HepG2 (cell line): Measurements from ENCODE around the gene ARHGAP26. TPM values are rescaled to one million over a fixed set of nuclear protein-coding genes. Genes with fewer than 3 reads are reported as not detected.

Experiments used
- BCL6 ChIP-seq: IDR thresholded peaks from 2 replicates; pipeline ENCODE4 v1.6.1; 2016; ENCODE audit warnings: missing genetic modification reagents, missing compliant biosample characterization
- KDM5A ChIP-seq: fragments of 200-600 bp; sonication (generic); IDR thresholded peaks from 2 replicates; pipeline ENCODE4 v1.7.0; 2018; ENCODE audit warnings: antibody characterized with exemption, mild to moderate bottlenecking, low read length, borderline replicate concordance
- MXD4 ChIP-seq: IDR thresholded peaks from 2 replicates; pipeline ENCODE4 v1.6.1; 2016; ENCODE audit warnings: mild to moderate bottlenecking, missing biosample characterization, missing genetic modification reagents
- PPARG ChIP-seq: conservative IDR thresholded peaks from 2 replicates; pipeline ENCODE4 v1.6.1; 2016; ENCODE audit warnings: missing biosample characterization, missing genetic modification reagents
- RBM39 ChIP-seq: fragments of 200-400 bp; formaldehyde crosslinking; IDR thresholded peaks from one replicate; pipeline ENCODE4 v1.6.1; 2018; ENCODE audit warnings: antibody characterized with exemption, mild to moderate bottlenecking, low read depth, low read length; ENCODE audit not compliant: poor library complexity, severe bottlenecking
- SMAD3 ChIP-seq: sonication (generic); formaldehyde crosslinking; IDR thresholded peaks from 2 replicates; pipeline ENCODE4 v1.4.0; 2020; ENCODE audit warnings: missing genetic modification reagents
- SP5 ChIP-seq: IDR thresholded peaks from 2 replicates; pipeline ENCODE4 v1.6.1; 2016; ENCODE audit warnings: low read depth, borderline replicate concordance
- TBP ChIP-seq: sonication (generic); formaldehyde crosslinking; IDR thresholded peaks from 2 replicates; pipeline ENCODE4 v1.5.0; 2020; ENCODE audit warnings: missing genetic modification reagents
- TGIF2 ChIP-seq: IDR thresholded peaks from 2 replicates; pipeline ENCODE4 v1.6.1; 2016; ENCODE audit warnings: control low read depth, missing compliant biosample characterization
- ZNF335 ChIP-seq: sonication (generic); formaldehyde crosslinking; IDR thresholded peaks from 2 replicates; pipeline ENCODE4 v1.4.0; 2020; ENCODE audit warnings: missing genetic modification reagents
- ZNF354B ChIP-seq: sonication (generic); formaldehyde crosslinking; IDR thresholded peaks from 2 replicates; pipeline ENCODE4 v1.8.0; 2022; ENCODE audit warnings: mild to moderate bottlenecking, missing genetic modification reagents
- polyA plus RNA-seq, 8 experiments: library from polyadenylated mRNA; depleted of rRNA in 3 of 8; stranded (reverse) in 7 of 8; unstranded in 1 of 8; fragments of >200 nt; fragmentation: Illumina TruSeq in 4 of 8; extraction: Trizol in 4 of 8; gene quantifications; 2 replicates each; pipeline versions ENCODE4 v1.2.1 to v1.2.3, GENCODE V29; 2011 to 2016; ENCODE audit warnings: low read depth in 4 of 8, missing spikeins in 1 of 8, mixed read lengths in 1 of 8; ENCODE audit not compliant: insufficient read depth in 1 of 8
- total RNA-seq, 5 experiments: library from RNA; depleted of rRNA; stranded (reverse); fragments of >200 nt; fragmentation: Illumina TruSeq; extraction: Trizol; gene quantifications; 2 replicates each; pipeline ENCODE4 v1.2.3, GENCODE V29; 2016; ENCODE audit warnings: low read depth in 1 of 5
- TF ChIP-seq, protein P1 (sequence below): sonication (generic); formaldehyde crosslinking; IDR thresholded peaks from 2 replicates; pipeline ENCODE4 v1.4.0; 2020; ENCODE audit warnings: missing genetic modification reagents
- TF ChIP-seq, protein P2 (sequence below): sonication (generic); formaldehyde crosslinking; IDR thresholded peaks from 2 replicates; pipeline ENCODE4 v1.4.0; 2020; ENCODE audit warnings: mild to moderate bottlenecking, missing genetic modification reagents
- TF ChIP-seq, protein P3 (sequence below): sonication (generic); formaldehyde crosslinking; IDR thresholded peaks from 2 replicates; pipeline ENCODE4 v1.5.0; 2020; ENCODE audit warnings: missing genetic modification reagents, mild to moderate bottlenecking, borderline replicate concordance
- TF ChIP-seq, protein P4 (sequence below): sonication (generic); formaldehyde crosslinking; IDR thresholded peaks from 2 replicates; pipeline ENCODE4 v1.5.0; 2020; ENCODE audit warnings: mild to moderate bottlenecking, missing genetic modification reagents
- TF ChIP-seq, protein P5 (sequence below): sonication (generic); formaldehyde crosslinking; IDR thresholded peaks from 2 replicates; pipeline ENCODE4 v1.8.0; 2022; ENCODE audit warnings: mild to moderate bottlenecking, missing genetic modification reagents, borderline replicate concordance
- TF ChIP-seq, protein P6 (sequence below): sonication (generic); formaldehyde crosslinking; IDR thresholded peaks from 2 replicates; pipeline ENCODE4 v1.4.0; 2020; ENCODE audit warnings: missing genetic modification reagents

The ARHGAP26 gene
- total and polyA plus RNA-seq, 2 of the 13 experiments (the other 11 are each of a cell fraction or from before 2014, with no cell fraction given), result 9.6 to 18.2 TPM

DNA sequence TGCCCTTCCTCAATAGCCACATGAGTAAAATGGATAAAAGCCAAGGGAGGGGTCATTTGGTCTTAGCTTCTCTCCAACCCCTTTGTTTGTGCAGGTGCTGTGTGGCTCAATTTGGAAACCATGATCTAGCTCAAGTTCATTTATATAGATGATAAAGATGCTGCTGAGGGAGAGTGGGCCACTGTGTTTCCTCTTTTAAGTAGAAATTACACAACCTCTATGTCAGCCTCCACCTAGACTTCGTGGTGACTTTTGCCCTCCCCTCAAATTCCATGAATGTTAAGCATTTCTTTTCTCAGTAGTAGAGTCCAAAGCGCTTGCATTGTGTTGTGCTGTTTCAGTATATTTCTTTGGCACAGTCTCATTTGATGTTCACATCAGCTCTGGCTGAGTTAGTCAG lies 241.4 kb downstream of the ARHGAP26 start (continued):
- TF ChIP-seq, protein P1, sequence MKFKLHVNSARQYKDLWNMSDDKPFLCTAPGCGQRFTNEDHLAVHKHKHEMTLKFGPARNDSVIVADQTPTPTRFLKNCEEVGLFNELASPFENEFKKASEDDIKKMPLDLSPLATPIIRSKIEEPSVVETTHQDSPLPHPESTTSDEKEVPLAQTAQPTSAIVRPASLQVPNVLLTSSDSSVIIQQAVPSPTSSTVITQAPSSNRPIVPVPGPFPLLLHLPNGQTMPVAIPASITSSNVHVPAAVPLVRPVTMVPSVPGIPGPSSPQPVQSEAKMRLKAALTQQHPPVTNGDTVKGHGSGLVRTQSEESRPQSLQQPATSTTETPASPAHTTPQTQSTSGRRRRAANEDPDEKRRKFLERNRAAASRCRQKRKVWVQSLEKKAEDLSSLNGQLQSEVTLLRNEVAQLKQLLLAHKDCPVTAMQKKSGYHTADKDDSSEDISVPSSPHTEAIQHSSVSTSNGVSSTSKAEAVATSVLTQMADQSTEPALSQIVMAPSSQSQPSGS, result peak; percentile 35; the same call in 1 of the 2 replicates
- TF ChIP-seq, protein P2, sequence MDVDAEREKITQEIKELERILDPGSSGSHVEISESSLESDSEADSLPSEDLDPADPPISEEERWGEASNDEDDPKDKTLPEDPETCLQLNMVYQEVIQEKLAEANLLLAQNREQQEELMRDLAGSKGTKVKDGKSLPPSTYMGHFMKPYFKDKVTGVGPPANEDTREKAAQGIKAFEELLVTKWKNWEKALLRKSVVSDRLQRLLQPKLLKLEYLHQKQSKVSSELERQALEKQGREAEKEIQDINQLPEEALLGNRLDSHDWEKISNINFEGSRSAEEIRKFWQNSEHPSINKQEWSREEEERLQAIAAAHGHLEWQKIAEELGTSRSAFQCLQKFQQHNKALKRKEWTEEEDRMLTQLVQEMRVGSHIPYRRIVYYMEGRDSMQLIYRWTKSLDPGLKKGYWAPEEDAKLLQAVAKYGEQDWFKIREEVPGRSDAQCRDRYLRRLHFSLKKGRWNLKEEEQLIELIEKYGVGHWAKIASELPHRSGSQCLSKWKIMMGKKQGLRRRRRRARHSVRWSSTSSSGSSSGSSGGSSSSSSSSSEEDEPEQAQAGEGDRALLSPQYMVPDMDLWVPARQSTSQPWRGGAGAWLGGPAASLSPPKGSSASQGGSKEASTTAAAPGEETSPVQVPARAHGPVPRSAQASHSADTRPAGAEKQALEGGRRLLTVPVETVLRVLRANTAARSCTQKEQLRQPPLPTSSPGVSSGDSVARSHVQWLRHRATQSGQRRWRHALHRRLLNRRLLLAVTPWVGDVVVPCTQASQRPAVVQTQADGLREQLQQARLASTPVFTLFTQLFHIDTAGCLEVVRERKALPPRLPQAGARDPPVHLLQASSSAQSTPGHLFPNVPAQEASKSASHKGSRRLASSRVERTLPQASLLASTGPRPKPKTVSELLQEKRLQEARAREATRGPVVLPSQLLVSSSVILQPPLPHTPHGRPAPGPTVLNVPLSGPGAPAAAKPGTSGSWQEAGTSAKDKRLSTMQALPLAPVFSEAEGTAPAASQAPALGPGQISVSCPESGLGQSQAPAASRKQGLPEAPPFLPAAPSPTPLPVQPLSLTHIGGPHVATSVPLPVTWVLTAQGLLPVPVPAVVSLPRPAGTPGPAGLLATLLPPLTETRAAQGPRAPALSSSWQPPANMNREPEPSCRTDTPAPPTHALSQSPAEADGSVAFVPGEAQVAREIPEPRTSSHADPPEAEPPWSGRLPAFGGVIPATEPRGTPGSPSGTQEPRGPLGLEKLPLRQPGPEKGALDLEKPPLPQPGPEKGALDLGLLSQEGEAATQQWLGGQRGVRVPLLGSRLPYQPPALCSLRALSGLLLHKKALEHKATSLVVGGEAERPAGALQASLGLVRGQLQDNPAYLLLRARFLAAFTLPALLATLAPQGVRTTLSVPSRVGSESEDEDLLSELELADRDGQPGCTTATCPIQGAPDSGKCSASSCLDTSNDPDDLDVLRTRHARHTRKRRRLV, result no peak
- TF ChIP-seq KDM5A (no peak), ZNF354B (CRISPR knock-in tag) (no peak), PPARG (CRISPR knock-in tag) (peak; percentile 31; the same call in 1 of the 2 replicates), BCL6 (CRISPR knock-in tag) (peak; percentile 81), TGIF2 (CRISPR knock-in tag) (no peak), SMAD3 (no peak), SP5 (peak; percentile 77), MXD4 (CRISPR knock-in tag) (no peak), RBM39 (no peak), TBP (CRISPR knock-in tag) (no peak), ZNF335 (CRISPR knock-in tag) (no peak)
- TF ChIP-seq, protein P3, sequence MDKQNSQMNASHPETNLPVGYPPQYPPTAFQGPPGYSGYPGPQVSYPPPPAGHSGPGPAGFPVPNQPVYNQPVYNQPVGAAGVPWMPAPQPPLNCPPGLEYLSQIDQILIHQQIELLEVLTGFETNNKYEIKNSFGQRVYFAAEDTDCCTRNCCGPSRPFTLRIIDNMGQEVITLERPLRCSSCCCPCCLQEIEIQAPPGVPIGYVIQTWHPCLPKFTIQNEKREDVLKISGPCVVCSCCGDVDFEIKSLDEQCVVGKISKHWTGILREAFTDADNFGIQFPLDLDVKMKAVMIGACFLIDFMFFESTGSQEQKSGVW (CRISPR knock-in tag), result no peak
- TF ChIP-seq, protein P4, sequence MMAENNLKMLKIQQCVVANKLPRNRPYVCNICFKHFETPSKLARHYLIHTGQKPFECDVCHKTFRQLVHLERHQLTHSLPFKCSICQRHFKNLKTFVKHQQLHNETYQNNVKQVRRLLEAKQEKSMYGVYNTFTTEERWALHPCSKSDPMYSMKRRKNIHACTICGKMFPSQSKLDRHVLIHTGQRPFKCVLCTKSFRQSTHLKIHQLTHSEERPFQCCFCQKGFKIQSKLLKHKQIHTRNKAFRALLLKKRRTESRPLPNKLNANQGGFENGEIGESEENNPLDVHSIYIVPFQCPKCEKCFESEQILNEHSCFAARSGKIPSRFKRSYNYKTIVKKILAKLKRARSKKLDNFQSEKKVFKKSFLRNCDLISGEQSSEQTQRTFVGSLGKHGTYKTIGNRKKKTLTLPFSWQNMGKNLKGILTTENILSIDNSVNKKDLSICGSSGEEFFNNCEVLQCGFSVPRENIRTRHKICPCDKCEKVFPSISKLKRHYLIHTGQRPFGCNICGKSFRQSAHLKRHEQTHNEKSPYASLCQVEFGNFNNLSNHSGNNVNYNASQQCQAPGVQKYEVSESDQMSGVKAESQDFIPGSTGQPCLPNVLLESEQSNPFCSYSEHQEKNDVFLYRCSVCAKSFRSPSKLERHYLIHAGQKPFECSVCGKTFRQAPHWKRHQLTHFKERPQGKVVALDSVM (CRISPR knock-in tag), result peak; percentile 22; the same call in 1 of the 2 replicates
- TF ChIP-seq, protein P5, sequence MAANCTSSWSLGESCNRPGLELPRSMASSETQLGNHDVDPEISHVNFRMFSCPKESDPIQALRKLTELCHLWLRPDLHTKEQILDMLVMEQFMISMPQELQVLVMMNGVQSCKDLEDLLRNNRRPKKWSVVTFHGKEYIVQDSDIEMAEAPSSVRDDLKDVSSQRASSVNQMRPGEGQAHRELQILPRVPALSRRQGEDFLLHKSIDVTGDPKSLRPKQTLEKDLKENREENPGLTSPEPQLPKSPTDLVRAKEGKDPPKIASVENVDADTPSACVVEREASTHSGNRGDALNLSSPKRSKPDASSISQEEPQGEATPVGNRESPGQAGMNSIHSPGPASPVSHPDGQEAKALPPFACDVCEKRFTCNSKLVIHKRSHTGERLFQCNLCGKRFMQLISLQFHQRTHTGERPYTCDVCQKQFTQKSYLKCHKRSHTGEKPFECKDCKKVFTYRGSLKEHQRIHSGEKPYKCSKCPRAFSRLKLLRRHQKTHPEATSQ (CRISPR knock-in tag), result no peak
- TF ChIP-seq, protein P6, sequence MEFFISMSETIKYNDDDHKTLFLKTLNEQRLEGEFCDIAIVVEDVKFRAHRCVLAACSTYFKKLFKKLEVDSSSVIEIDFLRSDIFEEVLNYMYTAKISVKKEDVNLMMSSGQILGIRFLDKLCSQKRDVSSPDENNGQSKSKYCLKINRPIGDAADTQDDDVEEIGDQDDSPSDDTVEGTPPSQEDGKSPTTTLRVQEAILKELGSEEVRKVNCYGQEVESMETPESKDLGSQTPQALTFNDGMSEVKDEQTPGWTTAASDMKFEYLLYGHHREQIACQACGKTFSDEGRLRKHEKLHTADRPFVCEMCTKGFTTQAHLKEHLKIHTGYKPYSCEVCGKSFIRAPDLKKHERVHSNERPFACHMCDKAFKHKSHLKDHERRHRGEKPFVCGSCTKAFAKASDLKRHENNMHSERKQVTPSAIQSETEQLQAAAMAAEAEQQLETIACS, result no peak
